ENCODE results near the gene FOXM1. TPM values are rescaled to one million over a fixed set of nuclear protein-coding genes. Genes with fewer than 3 reads are reported as not detected.

FOXM1 gene
- total and polyA plus RNA-seq, 10 of the 15 experiments (the other 5 are each of a cell fraction or from before 2014, with no cell fraction given) = 15.1 to 63.2 (median 34.2) TPM

- 79% methylated on average over 29 of the region's 32 CpGs for WGBS (ENCODE audit: insufficient coverage, insufficient replicate concordance, low lambda C conversion rate, missing lambda C conversion rate)
- Histone ChIP-seq H3K9ac (ENCODE audit: control insufficient read depth, insufficient read depth, low read length) (no peak within 1 kb of the TSS), H3K4me2 (ENCODE audit: control insufficient read depth, insufficient read depth) (no peak within 1 kb of the TSS), H3K9me3 (replicated peaks; ENCODE audit: control insufficient read depth, insufficient read depth, low read length) (no peaks in the 10 kb centered on the region), H4K20me1 (ENCODE audit: control insufficient read depth, insufficient read depth) (no peaks in the 10 kb centered on the region), H3K79me2 (ENCODE audit: control insufficient read depth, insufficient read depth, low read length) (no peaks in the 10 kb centered on the region), H3K36me3 (ENCODE audit: control insufficient read depth in 2 of 2, insufficient read depth in 2 of 2, low read length in 1 of 2) (peaks cover 0 to 2% of the 10 kb centered on the region in 2 experiments; a peak in 3 of 4 replicates), H3K27me3 (replicated peaks in 1 of 2; ENCODE audit: control insufficient read depth in 2 of 2, insufficient read depth in 2 of 2, low read length in 1 of 2) (no peaks in the 10 kb centered on the region), H3K4me3 (no peak within 1 kb of the TSS), H3K27ac (ENCODE audit: control insufficient read depth, insufficient read depth) (no peak within 1 kb of the TSS), H2AFZ (ENCODE audit: control insufficient read depth, low read depth, low read length) (no peak within 1 kb of the TSS), H3K4me1 (ENCODE audit: control insufficient read depth, insufficient read depth, low read length) (no peaks in the 10 kb centered on the region)
- intact Hi-C loops (cut with micrococcal nuclease; ENCODE audit: unreplicated experiment) (no loop called here), in situ Hi-C loops (cut with MboI) (no loop called here)
- FAIRE-seq (no peak), ATAC-seq (no peak), DNase-seq (ENCODE audit: low read depth, low spot score) (no peak)
- TF ChIP-seq FOXM1 (IDR thresholded peaks at IDR 0.05; ENCODE audit: low read depth, low read length) (no peak), POLR2AphosphoS5 (IDR thresholded peaks at IDR 0.05; ENCODE audit: low read length) (no peak)
- ChIA-PET CTCF (no interaction called here), RAD21 (ENCODE audit: unreplicated experiment) (no interaction called here), SMC1A (ENCODE audit: uncharacterized antibody, unreplicated experiment) (no interaction called here), POLR2A (no interaction called here)
- BruUV-seq (replicated peaks) = no TSS peak
Measured at GRCh38 chr12:2834581-2835491, 42.1 kb downstream of the FOXM1 start, which contains the start of gene NRIP2. TSS of gene NRIP2 (minus strand) at chr12:2835035. CDS start at chr12:2834983, 52 bp downstream.

- FAIRE-seq = no peak
- ChIA-PET SMC1A (ENCODE audit: uncharacterized antibody, unreplicated experiment) (no interaction called here), CTCF (no interaction called here), POLR2A (no interaction called here), RAD21 (ENCODE audit: unreplicated experiment) (no interaction called here)
- H3K27me3 ChIP-seq (replicated peaks in 1 of 2; ENCODE audit: control insufficient read depth in 2 of 2, insufficient read depth in 2 of 2, low read length in 1 of 2) = no peaks in the 10 kb centered on the region
- in situ Hi-C loops (cut with MboI) = no loop called here
- no peak overlapping the region for H3K4me2 ChIP-seq (ENCODE audit: control insufficient read depth, insufficient read depth)
- H3K4me3 ChIP-seq = no peak overlapping the region
- 87% methylated on average over 9 of the region's 9 CpGs for WGBS (ENCODE audit: insufficient coverage, insufficient replicate concordance, low lambda C conversion rate, missing lambda C conversion rate)
- DNase-seq (ENCODE audit: low read depth, low spot score) = no peak
- ATAC-seq = no peak
- no peak overlapping the region for H3K9ac ChIP-seq (ENCODE audit: control insufficient read depth, insufficient read depth, low read length)
- H3K36me3 ChIP-seq (ENCODE audit: control insufficient read depth in 2 of 2, insufficient read depth in 2 of 2, low read length in 1 of 2) = peaks cover 0 to 2% of the 10 kb centered on the region in 2 experiments; a peak in 3 of 4 replicates
- intact Hi-C loops (cut with micrococcal nuclease; ENCODE audit: unreplicated experiment) = no loop called here
- H3K27ac ChIP-seq (ENCODE audit: control insufficient read depth, insufficient read depth) = no peak overlapping the region
- H2AFZ ChIP-seq (ENCODE audit: control insufficient read depth, low read depth, low read length) = no peak overlapping the region
- H4K20me1 ChIP-seq (ENCODE audit: control insufficient read depth, insufficient read depth) = no peaks in the 10 kb centered on the region
- no peaks in the 10 kb centered on the region for H3K9me3 ChIP-seq (replicated peaks; ENCODE audit: control insufficient read depth, insufficient read depth, low read length)
- no peaks in the 10 kb centered on the region for H3K4me1 ChIP-seq (ENCODE audit: control insufficient read depth, insufficient read depth, low read length)
- no peaks in the 10 kb centered on the region for H3K79me2 ChIP-seq (ENCODE audit: control insufficient read depth, insufficient read depth, low read length)
- no TSS peak for BruUV-seq (replicated peaks)
- TF ChIP-seq PKNOX1 (IDR thresholded peaks at IDR 0.05) (no peak), IKZF2 (IDR thresholded peaks at IDR 0.05) (no peak), IRF5 (IDR thresholded peaks at IDR 0.05; ENCODE audit: borderline replicate concordance) (no peak), DPF2 (IDR thresholded peaks at IDR 0.05) (no peak), ZNF384 (IDR thresholded peaks at IDR 0.05; ENCODE audit: borderline replicate concordance, low read depth, low read length) (no peak)
- TF ChIP-seq, protein P1, sequence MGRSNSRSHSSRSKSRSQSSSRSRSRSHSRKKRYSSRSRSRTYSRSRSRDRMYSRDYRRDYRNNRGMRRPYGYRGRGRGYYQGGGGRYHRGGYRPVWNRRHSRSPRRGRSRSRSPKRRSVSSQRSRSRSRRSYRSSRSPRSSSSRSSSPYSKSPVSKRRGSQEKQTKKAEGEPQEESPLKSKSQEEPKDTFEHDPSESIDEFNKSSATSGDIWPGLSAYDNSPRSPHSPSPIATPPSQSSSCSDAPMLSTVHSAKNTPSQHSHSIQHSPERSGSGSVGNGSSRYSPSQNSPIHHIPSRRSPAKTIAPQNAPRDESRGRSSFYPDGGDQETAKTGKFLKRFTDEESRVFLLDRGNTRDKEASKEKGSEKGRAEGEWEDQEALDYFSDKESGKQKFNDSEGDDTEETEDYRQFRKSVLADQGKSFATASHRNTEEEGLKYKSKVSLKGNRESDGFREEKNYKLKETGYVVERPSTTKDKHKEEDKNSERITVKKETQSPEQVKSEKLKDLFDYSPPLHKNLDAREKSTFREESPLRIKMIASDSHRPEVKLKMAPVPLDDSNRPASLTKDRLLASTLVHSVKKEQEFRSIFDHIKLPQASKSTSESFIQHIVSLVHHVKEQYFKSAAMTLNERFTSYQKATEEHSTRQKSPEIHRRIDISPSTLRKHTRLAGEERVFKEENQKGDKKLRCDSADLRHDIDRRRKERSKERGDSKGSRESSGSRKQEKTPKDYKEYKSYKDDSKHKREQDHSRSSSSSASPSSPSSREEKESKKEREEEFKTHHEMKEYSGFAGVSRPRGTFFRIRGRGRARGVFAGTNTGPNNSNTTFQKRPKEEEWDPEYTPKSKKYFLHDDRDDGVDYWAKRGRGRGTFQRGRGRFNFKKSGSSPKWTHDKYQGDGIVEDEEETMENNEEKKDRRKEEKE (IDR thresholded peaks at IDR 0.05) = no peak
- TF ChIP-seq, protein P2, sequence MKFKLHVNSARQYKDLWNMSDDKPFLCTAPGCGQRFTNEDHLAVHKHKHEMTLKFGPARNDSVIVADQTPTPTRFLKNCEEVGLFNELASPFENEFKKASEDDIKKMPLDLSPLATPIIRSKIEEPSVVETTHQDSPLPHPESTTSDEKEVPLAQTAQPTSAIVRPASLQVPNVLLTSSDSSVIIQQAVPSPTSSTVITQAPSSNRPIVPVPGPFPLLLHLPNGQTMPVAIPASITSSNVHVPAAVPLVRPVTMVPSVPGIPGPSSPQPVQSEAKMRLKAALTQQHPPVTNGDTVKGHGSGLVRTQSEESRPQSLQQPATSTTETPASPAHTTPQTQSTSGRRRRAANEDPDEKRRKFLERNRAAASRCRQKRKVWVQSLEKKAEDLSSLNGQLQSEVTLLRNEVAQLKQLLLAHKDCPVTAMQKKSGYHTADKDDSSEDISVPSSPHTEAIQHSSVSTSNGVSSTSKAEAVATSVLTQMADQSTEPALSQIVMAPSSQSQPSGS (IDR thresholded peaks at IDR 0.05; ENCODE audit: low read length) = no peak
Measured at GRCh38 chr12:2833810-2834209, 43.2 kb downstream of the FOXM1 start.

Data from GM12878 (cell line).